GM12874 (cell line): ENCODE measurements around the gene SH3BP2.

Experiments used
- CTCF ChIP-seq: IDR thresholded peaks from 2 replicates; pipeline ENCODE4 v1.5.1; 2011; ENCODE audit warnings: low read depth, mild to moderate bottlenecking, control low read depth, low read length, moderate library complexity; ENCODE audit not compliant: insufficient read depth

Gene SH3BP2

GRCh38 chr4:2806390-2807355 lies 13.8 kb downstream of the SH3BP2 start:
- TF ChIP-seq CTCF: no peak

GRCh38 chr4:2807571-2807970 lies 14.7 kb downstream of the SH3BP2 start:
- no peak for TF ChIP-seq CTCF

GRCh38 chr4:2808001-2808400 lies 15.1 kb downstream of the SH3BP2 start:
- TF ChIP-seq CTCF: no peak

- no peak for TF ChIP-seq CTCF
Observed at GRCh38 chr4:2809610-2810180, 16.8 kb downstream of the SH3BP2 start.

GRCh38 chr4:2810388-2810787 lies 17.5 kb downstream of the SH3BP2 start:
- TF ChIP-seq CTCF: no peak

- TF ChIP-seq CTCF: no peak
Observed at GRCh38 chr4:2811830-2812611, 19.1 kb downstream of the SH3BP2 start.

GRCh38 chr4:2812612-2813354 lies 19.9 kb downstream of the SH3BP2 start:
- TF ChIP-seq CTCF: no peak
